Measurements from ENCODE around the gene TCEA2. TPM values are rescaled to one million over a fixed set of nuclear protein-coding genes. Genes with fewer than 3 reads are reported as not detected.
A peak's percentile ranks its signal among the peaks of the same experiment; 100 is the strongest.

The TCEA2 gene
- total and polyA plus RNA-seq, 2 of the 13 experiments (the other 11 are each of a cell fraction or from before 2014, with no cell fraction given), result 28.1 to 33.7 TPM

GRCh38 chr20:64040231-64041039 lies 22.6 kb upstream of the TCEA2 start (continued):
- TF ChIP-seq ZNF17 (CRISPR knock-in tag; IDR thresholded peaks at IDR 0.05) (no peak), EHMT2 (IDR thresholded peaks at IDR 0.05; ENCODE audit: borderline replicate concordance, low read depth, low read length) (no peak), TCF12 (IDR thresholded peaks at IDR 0.05) (no peak), TCF12 (CRISPR knock-in tag; IDR thresholded peaks at IDR 0.05) (peak; percentile 54; the same call in 1 of the 2 replicates), ZSCAN20 (CRISPR knock-in tag; IDR thresholded peaks at IDR 0.05; ENCODE audit: borderline replicate concordance) (no peak), NCOA2 (CRISPR knock-in tag; IDR thresholded peaks at IDR 0.05) (peak; percentile 29; the same call in 1 of the 2 replicates), SOX6 (IDR thresholded peaks at IDR 0.05) (no peak), SOX6 (CRISPR knock-in tag; IDR thresholded peaks at IDR 0.05) (0 out of 2 replicates have a peak, but pooled peaks have one; percentile 27), WIZ (CRISPR knock-in tag; IDR thresholded peaks at IDR 0.05) (no peak), KLF13 (CRISPR knock-in tag; IDR thresholded peaks at IDR 0.05) (no peak), RARG (CRISPR knock-in tag; IDR thresholded peaks at IDR 0.05; ENCODE audit: low read depth) (no peak), HHEX (CRISPR knock-in tag; IDR thresholded peaks at IDR 0.05) (no peak), ZBTB8A (CRISPR knock-in tag; IDR thresholded peaks at IDR 0.05; ENCODE audit: borderline replicate concordance, low read depth) (no peak), FOXA1 (IDR thresholded peaks at IDR 0.05) (no peak), FOXA1 (CRISPR knock-in tag; IDR thresholded peaks at IDR 0.05) (no peak), MAFK (conservative IDR thresholded peaks at IDR 0.05 in 1 of 2, IDR thresholded peaks at IDR 0.05 in 1 of 2; ENCODE audit: low read length in 2 of 2) (no peak), KLF16 (CRISPR knock-in tag; IDR thresholded peaks at IDR 0.05) (no peak; a peak in 1 of 4 replicates), ZNF331 (CRISPR knock-in tag; IDR thresholded peaks at IDR 0.05) (peak; percentile 97), ZNF576 (CRISPR knock-in tag; IDR thresholded peaks at IDR 0.05) (0 out of 2 replicates have a peak, but pooled peaks have one; percentile 62), ZNF143 (CRISPR knock-in tag; IDR thresholded peaks at IDR 0.05) (peak; percentile 27; the same call in 1 of the 2 replicates), ZNF124 (CRISPR knock-in tag; IDR thresholded peaks at IDR 0.05) (peak; percentile 15; the same call in 1 of the 2 replicates), PITX1 (CRISPR knock-in tag; IDR thresholded peaks at IDR 0.05) (0 out of 2 replicates have a peak, but pooled peaks have one; percentile 6), ZNF609 (CRISPR knock-in tag; IDR thresholded peaks at IDR 0.05; ENCODE audit: borderline replicate concordance) (peak; percentile 61; the same call in 1 of the 2 replicates), JDP2 (CRISPR knock-in tag; IDR thresholded peaks at IDR 0.05; ENCODE audit: borderline replicate concordance) (no peak), RBM39 (IDR thresholded peaks at IDR 0.05; ENCODE audit: low read depth, low read length, poor library complexity, severe bottlenecking) (peak; percentile 20), ZNF557 (CRISPR knock-in tag; IDR thresholded peaks at IDR 0.05) (no peak), ARID2 (CRISPR knock-in tag; IDR thresholded peaks at IDR 0.05; ENCODE audit: borderline replicate concordance) (no peak), NR2F2 (IDR thresholded peaks at IDR 0.05; ENCODE audit: borderline replicate concordance, low read depth) (peak; percentile 13; the same call in 1 of the 2 replicates)
